Stimulated activated naive B cell treated with anti-CD40 and anti-IgM and Interleukin-4, amounts not matched to agents 10 μg/mL and 1 μg/mL and 100 μg/mL, for 72 hours (primary cell): ENCODE measurements around the gene MAPKAPK3.
A peak's percentile ranks its signal among the peaks of the same experiment; 100 is the strongest.
"Not testable (repeated sequence)": the region's sequence is repeated elsewhere in the genome, so short reads cannot be mapped to it uniquely, and the experiment has no call there.

Experiments
- ATAC-seq, 2 donors: fragments of 150-1000 bp; cut with Tn5 transposase; replicated peaks; 2 replicates each; pipeline ENCODE4 v1.10.0; 2021; ENCODE audit warnings: moderate library complexity in 1 of 2
- DNase-seq: peaks from one replicate; pipeline ENCODE4 v3.0.0; 2021
- H3K27ac Mint-ChIP-seq: one replicate; pipeline ENCODE4 v1.8.0; 2022; ENCODE audit warnings: mild to moderate bottlenecking, mixed read lengths
- H3K27me3 Mint-ChIP-seq, 2 donors: one replicate each; pipeline ENCODE4 v1.8.0; 2022; ENCODE audit warnings: mixed read lengths in 2 of 2
- H3K36me3 Mint-ChIP-seq, 2 donors: one replicate each; pipeline ENCODE4 v1.8.0; 2022; ENCODE audit warnings: mixed read lengths in 2 of 2, mild to moderate bottlenecking in 1 of 2
- H3K4me1 Mint-ChIP-seq, 2 donors: one replicate each; pipeline ENCODE4 v1.8.0; 2022; ENCODE audit warnings: mixed read lengths in 2 of 2, mild to moderate bottlenecking in 1 of 2
- H3K4me3 Mint-ChIP-seq, 2 donors: one replicate each; pipeline ENCODE4 v1.8.0; 2022; ENCODE audit warnings: mild to moderate bottlenecking in 2 of 2, mixed read lengths in 2 of 2, moderate library complexity in 1 of 2
- H3K9me3 Mint-ChIP-seq, 2 donors: one replicate each; pipeline ENCODE4 v1.8.0; 2022; ENCODE audit warnings: mixed read lengths in 2 of 2, mild to moderate bottlenecking in 1 of 2

The MAPKAPK3 gene

DNA sequence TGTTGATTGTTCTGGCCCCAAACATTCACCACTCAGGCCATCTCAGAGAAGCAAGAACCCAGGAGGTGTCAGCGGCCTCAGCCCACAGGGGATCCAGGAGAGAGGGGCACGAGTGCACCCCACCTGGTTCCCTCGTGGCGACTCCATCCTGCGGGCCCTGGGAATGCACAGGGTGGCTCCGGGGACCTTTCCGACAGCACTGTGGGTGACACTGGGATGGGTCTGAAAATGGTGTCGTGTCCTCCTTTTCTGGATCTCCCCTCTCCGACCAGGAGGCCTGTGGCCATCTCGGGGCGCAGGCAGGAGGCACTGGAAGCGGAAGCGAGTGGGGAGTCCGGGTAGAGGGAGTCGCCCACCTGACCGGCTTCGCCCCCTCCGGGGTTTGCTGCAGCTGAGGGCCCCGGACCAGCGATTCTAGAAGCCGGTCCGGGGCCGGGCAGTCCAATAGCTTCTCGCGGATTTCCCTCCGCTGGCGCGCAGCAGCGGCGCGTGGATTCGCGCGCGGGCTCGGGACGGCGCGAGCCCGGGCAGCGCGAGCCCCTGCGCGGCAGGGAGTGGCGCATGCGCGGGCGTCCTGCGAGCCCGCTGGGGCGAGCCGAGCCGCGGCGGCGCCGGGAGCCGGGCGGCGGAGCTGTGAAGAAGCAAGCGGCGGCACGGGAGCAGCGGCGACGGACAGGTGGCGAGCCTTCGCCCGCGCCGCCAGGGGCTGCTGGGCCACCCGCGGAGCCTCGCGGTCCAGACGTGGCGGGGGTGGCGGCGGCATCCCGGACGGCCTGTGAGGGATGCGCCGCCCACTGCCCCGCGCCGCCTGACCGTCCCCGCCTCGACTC, 57.6 kb downstream of the MAPKAPK3 start, which contains the start of gene DOCK3:
Gene DOCK3, plus strand, starts transcription at position 579 of the 830 bp plus-strand sequence. CDS start 337 bp downstream, outside the sequence.
- Mint-ChIP-seq H3K36me3 (no peaks in the 10 kb centered on the region), H3K9me3 (no peaks in the 10 kb centered on the region), H3K4me3 (peak within 1 kb of the TSS; percentile 50 to 53), H3K27me3 (peaks cover 45 to 53% of the 10 kb centered on the region in 2 donors), H3K4me1 (peaks cover 3 to 10% of the 10 kb centered on the region in 2 donors), H3K27ac (peak within 1 kb of the TSS; percentile 4)
- ATAC-seq (peak; percentile 84), DNase-seq (peak; percentile 26)

GRCh38 chr3:50675179-50676030, 58.5 kb downstream of the MAPKAPK3 start:
- no peak overlapping the region for H3K27ac Mint-ChIP-seq

DNA sequence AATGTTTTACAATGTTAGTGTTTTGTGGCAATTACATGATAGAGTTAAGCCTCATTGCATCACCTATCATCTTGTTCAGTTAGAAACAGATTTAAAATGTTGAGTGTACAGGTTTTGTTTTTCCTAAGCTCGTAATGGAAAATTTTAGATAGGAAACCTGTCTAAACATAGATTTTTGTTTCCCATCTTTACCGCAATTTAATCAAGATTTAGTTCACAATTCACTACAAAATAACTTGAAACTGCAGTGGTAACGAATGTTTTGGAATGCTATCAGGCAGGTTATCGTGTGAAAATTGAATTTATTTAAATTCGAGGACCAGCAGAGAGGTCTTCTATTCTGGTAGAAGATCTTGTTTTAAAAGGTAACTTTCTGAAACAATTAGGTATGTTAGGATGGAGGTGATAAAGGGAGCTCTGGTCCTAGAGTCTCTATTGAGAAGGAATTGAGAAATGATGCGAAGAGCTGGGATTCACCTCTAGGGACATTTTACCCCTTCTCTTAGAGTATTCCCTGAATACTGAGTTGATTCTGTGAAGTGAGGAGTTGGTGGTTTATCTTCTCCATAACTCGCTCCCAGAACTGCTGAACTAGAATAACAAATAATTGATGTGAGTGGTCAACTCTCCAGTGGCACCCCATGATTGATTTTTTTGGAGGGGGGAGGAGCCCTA, 59.2 kb downstream of the MAPKAPK3 start:
- Mint-ChIP-seq H3K27me3 (peaks cover 48 to 50% of the 10 kb centered on the region in 2 donors), H3K27ac (no peak overlapping the region), H3K4me3 (no peak overlapping the region), H3K9me3 (no peaks in the 10 kb centered on the region), H3K4me1 (peaks cover 3 to 10% of the 10 kb centered on the region in 2 donors), H3K36me3 (no peaks in the 10 kb centered on the region)
- ATAC-seq (no peak), DNase-seq (no peak)

More at GRCh38 chr3:50675179-50676030, 58.5 kb downstream of the MAPKAPK3 start:
- Mint-ChIP-seq H3K27me3 (peaks cover 45 to 52% of the 10 kb centered on the region in 2 donors), H3K4me1 (peaks cover 3 to 10% of the 10 kb centered on the region in 2 donors), H3K4me3 (peak overlapping the region; percentile 47 to 53), H3K36me3 (no peaks in the 10 kb centered on the region), H3K9me3 (no peaks in the 10 kb centered on the region)
- peak; percentile 6 for DNase-seq
- ATAC-seq, result peak; percentile 52 to 59

- H3K4me1 Mint-ChIP-seq, result no peaks in the 10 kb centered on the region
- no peak overlapping the region for H3K27ac Mint-ChIP-seq
- H3K27me3 Mint-ChIP-seq, result peaks cover 27 to 47% of the 10 kb centered on the region in 2 donors
- no peak for ATAC-seq
- no peaks in the 10 kb centered on the region for H3K9me3 Mint-ChIP-seq
- no peaks in the 10 kb centered on the region for H3K36me3 Mint-ChIP-seq
- no peak for DNase-seq
- H3K4me3 Mint-ChIP-seq, result no peak overlapping the region
Measured at GRCh38 chr3:50687127-50687751, 70.3 kb downstream of the MAPKAPK3 start.

- no peak overlapping the region for H3K4me3 Mint-ChIP-seq
- ATAC-seq (no peak), DNase-seq (no peak)
- no peaks in the 10 kb centered on the region for H3K4me1 Mint-ChIP-seq
- H3K36me3 Mint-ChIP-seq, result no peaks in the 10 kb centered on the region
- H3K27ac Mint-ChIP-seq, result no peak overlapping the region
- peaks cover 25 to 50% of the 10 kb centered on the region in 2 donors for H3K27me3 Mint-ChIP-seq
- no peaks in the 10 kb centered on the region for H3K9me3 Mint-ChIP-seq
Measured at GRCh38 chr3:50687916-50688315, 71.0 kb downstream of the MAPKAPK3 start.

GRCh38 chr3:50688602-50689001, 71.7 kb downstream of the MAPKAPK3 start:
- H3K9me3 Mint-ChIP-seq, H3K27ac Mint-ChIP-seq, H3K4me1 Mint-ChIP-seq: not testable (repeated sequence)

DNA sequence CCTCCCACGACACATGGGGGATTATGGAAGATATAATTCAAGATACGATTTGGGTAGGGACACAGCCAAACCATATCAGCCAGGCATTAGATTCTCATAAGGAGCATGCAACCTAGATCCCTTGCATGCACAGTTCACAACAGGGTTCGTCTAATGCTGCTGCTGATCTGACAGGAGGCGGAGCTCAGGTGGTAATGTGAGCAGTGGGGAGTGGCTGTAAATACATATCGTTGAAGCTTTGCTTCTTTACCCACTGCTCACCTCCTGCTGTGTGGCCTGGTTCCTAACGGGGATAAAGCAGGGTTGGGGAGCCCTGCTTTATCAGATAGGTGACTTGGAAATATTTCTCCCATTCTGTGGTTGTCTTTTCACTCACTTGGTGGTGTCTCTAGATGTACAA, 72.6 kb downstream of the MAPKAPK3 start:
- no peak for ATAC-seq
- Mint-ChIP-seq H3K27ac (no peak overlapping the region), H3K27me3 (peaks cover 20 to 41% of the 10 kb centered on the region in 2 donors), H3K4me3 (no peak overlapping the region), H3K36me3 (no peaks in the 10 kb centered on the region), H3K9me3 (no peaks in the 10 kb centered on the region), H3K4me1 (no peaks in the 10 kb centered on the region)
- no peak for DNase-seq

More at GRCh38 chr3:50688602-50689001, 71.7 kb downstream of the MAPKAPK3 start:
- H3K36me3 Mint-ChIP-seq, H3K4me3 Mint-ChIP-seq, ATAC-seq, DNase-seq: not testable (repeated sequence)
- peaks cover 25 to 45% of the 10 kb centered on the region in 2 donors for H3K27me3 Mint-ChIP-seq

GRCh38 chr3:50695031-50695430, 78.1 kb downstream of the MAPKAPK3 start:
- H3K27me3 Mint-ChIP-seq, result peaks cover 9 to 27% of the 10 kb centered on the region in 2 donors
- peaks cover 4 to 6% of the 10 kb centered on the region in 2 donors for H3K36me3 Mint-ChIP-seq
- peaks cover 3 to 10% of the 10 kb centered on the region in 2 donors for H3K9me3 Mint-ChIP-seq
- no peak overlapping the region for H3K4me3 Mint-ChIP-seq
- H3K4me1 Mint-ChIP-seq, result no peaks in the 10 kb centered on the region
- no peak for ATAC-seq
- H3K27ac Mint-ChIP-seq, result no peak overlapping the region
- no peak for DNase-seq

- DNase-seq (no peak), ATAC-seq (no peak)
- Mint-ChIP-seq H3K4me1 (no peaks in the 10 kb centered on the region), H3K27me3 (peaks cover 8 to 16% of the 10 kb centered on the region in 2 donors), H3K4me3 (no peak overlapping the region), H3K27ac (no peak overlapping the region), H3K9me3 (peaks cover 3 to 10% of the 10 kb centered on the region in 2 donors), H3K36me3 (peaks cover 4 to 6% of the 10 kb centered on the region in 2 donors)
Measured at GRCh38 chr3:50696276-50696675, 79.3 kb downstream of the MAPKAPK3 start.

DNA sequence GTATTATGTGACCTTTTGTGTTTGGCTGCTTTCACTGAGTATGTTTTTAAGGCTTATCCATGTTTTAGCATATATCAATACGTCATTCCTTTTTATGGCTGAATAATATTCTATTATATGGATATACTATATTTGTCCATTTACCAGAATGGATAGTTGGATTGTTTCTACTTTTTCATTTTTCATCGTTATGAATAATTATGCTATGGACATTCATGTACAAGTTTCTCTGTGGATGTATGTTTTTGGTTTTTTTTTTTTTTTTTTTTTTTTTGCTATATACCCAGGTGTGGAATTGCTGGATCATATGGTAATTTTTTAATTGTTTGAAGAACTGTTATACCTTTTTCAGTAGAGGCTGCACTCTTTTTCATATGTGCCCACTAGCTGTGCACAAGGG, 81.3 kb downstream of the MAPKAPK3 start:
- no peak for ATAC-seq
- H3K4me3 Mint-ChIP-seq, result no peak overlapping the region
- peaks cover 12 to 15% of the 10 kb centered on the region in 2 donors for H3K9me3 Mint-ChIP-seq

More for the DNA sequence above, 81.3 kb downstream of the MAPKAPK3 start:
- DNase-seq, result no peak
- peaks cover 17 to 19% of the 10 kb centered on the region in 2 donors for H3K27me3 Mint-ChIP-seq
- H3K27ac Mint-ChIP-seq, result no peak overlapping the region
- peaks cover 4 to 6% of the 10 kb centered on the region in 2 donors for H3K36me3 Mint-ChIP-seq
- H3K4me1 Mint-ChIP-seq, result no peaks in the 10 kb centered on the region
